GM21390 (cell line): ENCODE results near the gene MCTP1.

Experiments used
- ATAC-seq: cut with Tn5 transposase; IDR thresholded peaks from one replicate; pipeline ENCODE4 v1.9.1; 2021; ENCODE audit not compliant: unreplicated experiment

The MCTP1 gene

DNA sequence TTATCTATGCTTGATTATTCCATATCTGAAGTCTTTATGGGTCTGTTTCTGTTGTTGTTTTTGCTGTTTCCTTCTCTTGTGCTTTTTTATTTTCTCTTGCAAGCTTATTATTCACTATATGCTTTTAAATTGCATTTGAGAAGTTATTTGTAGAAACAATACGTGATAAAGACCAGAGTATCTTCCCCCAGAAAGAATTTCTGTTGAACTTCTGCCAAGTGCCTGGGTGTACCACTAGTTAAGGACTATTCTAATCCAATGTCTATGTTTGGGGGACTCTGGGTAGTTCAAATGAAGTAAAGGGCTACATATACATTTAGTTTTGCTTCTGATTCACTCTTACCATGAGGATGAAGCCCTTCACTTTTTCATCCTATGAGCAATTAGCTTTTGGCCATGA, 612.1 kb downstream of the MCTP1 start:
- no peak for ATAC-seq

DNA sequence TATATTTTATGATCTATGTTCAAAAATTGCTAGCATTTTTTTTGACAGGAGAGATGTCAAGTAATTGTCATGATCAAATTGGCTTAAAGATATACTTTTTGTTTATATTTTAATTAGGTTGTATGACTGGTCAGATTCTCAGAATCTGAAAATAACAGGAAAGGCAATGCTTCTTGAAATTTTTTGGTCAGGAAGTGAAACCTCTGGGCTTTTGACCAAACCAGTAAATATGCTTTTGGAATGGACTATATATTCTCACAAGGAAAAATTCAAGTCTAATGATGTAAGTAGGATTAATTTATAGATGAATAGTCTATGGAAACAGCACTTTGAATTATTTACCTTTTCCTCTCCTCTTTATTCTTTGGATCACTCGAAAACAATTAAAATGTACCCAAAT, 614.2 kb downstream of the MCTP1 start:
- no peak for ATAC-seq

DNA sequence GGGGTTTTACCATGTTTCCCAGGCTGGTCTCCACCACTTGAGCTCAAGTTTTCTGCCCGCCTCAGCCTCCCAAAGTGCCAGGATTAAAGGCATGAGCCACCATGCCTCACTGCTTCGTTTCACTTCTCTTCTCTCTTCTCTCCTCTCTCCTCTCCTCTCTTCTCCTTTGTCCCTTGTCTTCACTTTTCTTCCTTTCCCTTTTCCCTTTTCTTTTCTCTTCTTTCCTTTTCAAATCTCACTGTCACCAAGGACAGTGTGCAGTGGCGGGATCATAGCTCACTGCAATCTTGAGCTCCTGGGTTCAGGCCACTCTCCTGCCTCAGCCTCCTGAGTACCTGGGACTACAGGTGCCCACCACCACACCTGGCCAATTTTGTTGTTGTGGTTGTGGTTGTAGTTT, 617.0 kb downstream of the MCTP1 start:
- ATAC-seq, result no peak

GRCh38 chr5:94661086-94661485, 623.8 kb downstream of the MCTP1 start:
- no peak for ATAC-seq

DNA sequence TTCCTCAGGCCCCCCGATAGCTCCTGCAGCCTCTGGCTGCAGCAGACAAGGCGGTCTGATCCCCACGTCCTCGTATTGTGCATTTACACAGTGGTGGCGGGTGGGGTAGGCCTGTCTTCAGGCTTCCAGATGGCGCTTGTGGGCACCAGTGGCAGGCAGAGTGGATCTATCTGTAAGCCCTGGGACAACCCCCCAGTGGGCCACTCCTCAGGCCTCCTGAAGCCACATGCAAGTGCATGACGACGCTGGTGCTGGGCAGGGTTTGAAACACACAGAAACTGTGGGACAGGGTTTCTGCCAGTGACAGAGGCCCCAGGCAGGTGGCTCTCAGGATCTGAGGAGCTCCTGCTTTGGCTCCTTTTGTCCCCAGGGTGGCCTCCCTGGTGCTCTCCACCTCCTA, 624.4 kb downstream of the MCTP1 start:
- no peak for ATAC-seq

DNA sequence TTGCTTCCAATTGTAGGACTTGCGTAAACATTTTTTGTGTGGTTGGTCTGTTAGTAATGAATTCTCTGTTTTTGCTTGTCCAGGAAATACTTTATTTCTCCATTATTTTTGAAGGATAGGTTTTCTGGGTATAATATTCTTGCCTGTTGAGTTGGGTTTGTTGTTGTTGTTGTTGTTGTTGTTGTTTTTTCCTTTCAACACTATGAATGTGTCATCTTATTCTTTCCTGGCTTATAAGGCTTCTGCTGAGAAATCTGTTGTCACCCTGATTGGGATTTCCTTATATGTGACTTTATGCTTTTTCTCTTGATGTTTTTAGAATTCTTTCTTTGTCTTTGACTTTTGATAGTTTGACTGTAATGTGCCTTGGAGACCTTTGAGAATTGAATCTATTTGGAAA, 626.6 kb downstream of the MCTP1 start:
- no peak for ATAC-seq
